Stimulated activated CD4-positive, alpha-beta T cell treated with anti-CD3 and anti-CD28 coated beads, Interleukin-1b, Interleukin-23, amount 100 ng/mL, for 48 hours (primary cell): Measurements from ENCODE around the gene KRTAP20-2.

Experiments used
- DNase-seq: peaks from one replicate; pipeline ENCODE4 v3.0.0-alpha.2; 2020

The KRTAP20-2 gene

GRCh38 chr21:30634906-30635305 is at the start of gene KRTAP20-2:
KRTAP20-2 (plus strand) TSS chr21:30635206; CDS start chr21:30635264, 58 bp downstream.
- DNase-seq = no peak

- DNase-seq = no peak
Observed at GRCh38 chr21:30590297-30590696, 44.7 kb upstream of the KRTAP20-2 start, which contains the start of gene KRTAP22-2. KRTAP22-2 (minus strand) TSS chr21:30590397.

- DNase-seq = no peak
Observed at GRCh38 chr21:30592140-30592539, 42.9 kb upstream of the KRTAP20-2 start, which contains the start of gene KRTAP6-3. KRTAP6-3 (plus strand) TSS chr21:30592440; CDS start chr21:30592446, 6 bp downstream.

GRCh38 chr21:30598802-30599201 is 36.2 kb upstream of the KRTAP20-2 start, which contains the start of gene KRTAP6-2:
KRTAP6-2 (minus strand) TSS chr21:30598902; CDS start chr21:30598874, 28 bp downstream.
- no peak for DNase-seq

GRCh38 chr21:30600787-30601186 is 34.2 kb upstream of the KRTAP20-2 start, which contains the start of gene KRTAP22-1:
KRTAP22-1 (plus strand) TSS chr21:30601087.
- no peak for DNase-seq

- no peak for DNase-seq
Observed at GRCh38 chr21:30605968-30606367, 29.0 kb upstream of the KRTAP20-2 start.

- no peak for DNase-seq
Observed at GRCh38 chr21:30612132-30612531, 22.9 kb upstream of the KRTAP20-2 start.

GRCh38 chr21:30613836-30614235 is 21.2 kb upstream of the KRTAP20-2 start, which contains the start of gene KRTAP6-1:
KRTAP6-1 (minus strand) TSS chr21:30613930; CDS start chr21:30613904, 26 bp downstream.
- DNase-seq = no peak

- DNase-seq = no peak
Observed at GRCh38 chr21:30615199-30615598, 19.8 kb upstream of the KRTAP20-2 start.

- DNase-seq = no peak
Observed at GRCh38 chr21:30616125-30616524, 18.9 kb upstream of the KRTAP20-2 start, which contains the start of gene KRTAP20-1. KRTAP20-1 (plus strand) TSS chr21:30616425; CDS start chr21:30616455, 30 bp downstream.

GRCh38 chr21:30620080-30620479 is 14.9 kb upstream of the KRTAP20-2 start:
- DNase-seq = no peak

GRCh38 chr21:30620522-30620921 is 14.5 kb upstream of the KRTAP20-2 start, which contains the start of gene KRTAP20-4:
KRTAP20-4 (plus strand) TSS chr21:30620627.
- DNase-seq = no peak

GRCh38 chr21:30623362-30623761 is 11.6 kb upstream of the KRTAP20-2 start:
- DNase-seq = no peak

GRCh38 chr21:30625449-30626165 is 9.4 kb upstream of the KRTAP20-2 start:
- no peak for DNase-seq

GRCh38 chr21:30628109-30628508 is 6.9 kb upstream of the KRTAP20-2 start:
- DNase-seq = no peak

- DNase-seq = no peak
Observed at GRCh38 chr21:30629200-30629599, 5.8 kb upstream of the KRTAP20-2 start.

- DNase-seq = no peak
Observed at GRCh38 chr21:30638686-30639085, 3.7 kb downstream of the KRTAP20-2 start.

GRCh38 chr21:30642564-30642963 is 7.6 kb downstream of the KRTAP20-2 start, which contains the start of gene KRTAP20-3:
KRTAP20-3 (plus strand) TSS chr21:30642864.
- no peak for DNase-seq

GRCh38 chr21:30646904-30647414 is 12.0 kb downstream of the KRTAP20-2 start:
- DNase-seq = no peak

GRCh38 chr21:30652891-30653290 is 17.9 kb downstream of the KRTAP20-2 start:
- no peak for DNase-seq

GRCh38 chr21:30668776-30669175 is 33.8 kb downstream of the KRTAP20-2 start:
- DNase-seq = no peak

- no peak for DNase-seq
Observed at GRCh38 chr21:30672985-30673650, 38.1 kb downstream of the KRTAP20-2 start.

- no peak for DNase-seq
Observed at GRCh38 chr21:30674312-30674711, 39.3 kb downstream of the KRTAP20-2 start.
